ENCODE data around the gene FLT1. TPM values are rescaled to one million over a fixed set of nuclear protein-coding genes. Genes with fewer than 3 reads are reported as not detected.

FLT1 gene
- total and polyA plus RNA-seq, 9 donors = 5.8 to 31.4 (median 9.9) TPM

DNA sequence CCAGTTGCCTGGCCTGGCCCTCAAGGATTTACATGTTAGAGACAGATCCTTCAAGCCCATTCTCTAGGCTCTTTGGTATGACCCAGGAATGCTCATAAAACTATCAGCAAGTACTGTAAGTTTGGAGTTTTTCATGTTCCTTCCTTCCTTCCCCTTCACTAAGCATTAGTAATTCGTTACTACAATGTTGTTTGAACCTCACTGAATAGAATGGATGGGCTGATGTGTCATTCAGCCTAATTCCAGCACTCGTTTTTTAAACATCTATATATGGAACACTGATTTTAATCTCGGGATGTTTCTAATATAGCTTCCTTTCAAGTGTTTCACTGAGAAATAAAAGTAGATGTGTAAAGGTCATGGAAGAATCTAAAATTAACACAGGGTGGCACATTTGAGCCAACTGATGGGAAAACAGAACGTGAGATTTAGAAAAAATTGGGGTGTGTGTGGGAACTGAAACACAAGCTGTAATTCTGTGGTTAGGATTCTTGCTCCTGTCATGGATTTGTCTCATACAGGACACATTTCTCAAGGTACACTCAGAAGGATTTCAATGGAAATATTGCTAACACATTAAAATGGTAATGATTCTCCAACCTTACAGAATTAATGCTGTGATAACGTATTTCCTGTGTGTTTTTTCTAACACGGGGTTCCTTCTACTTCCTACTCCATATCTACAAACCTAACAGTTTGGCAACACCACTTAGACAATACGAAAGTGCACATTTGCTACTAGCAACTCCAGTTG lies 93.4 kb downstream of the FLT1 start:
- H3K27ac ChIP-seq = no peak overlapping the region
- TF ChIP-seq EP300 (IDR thresholded peaks at IDR 0.05) (no peak), POLR2A (IDR thresholded peaks at IDR 0.05) (no peak)
- TF ChIP-seq, protein P1, sequence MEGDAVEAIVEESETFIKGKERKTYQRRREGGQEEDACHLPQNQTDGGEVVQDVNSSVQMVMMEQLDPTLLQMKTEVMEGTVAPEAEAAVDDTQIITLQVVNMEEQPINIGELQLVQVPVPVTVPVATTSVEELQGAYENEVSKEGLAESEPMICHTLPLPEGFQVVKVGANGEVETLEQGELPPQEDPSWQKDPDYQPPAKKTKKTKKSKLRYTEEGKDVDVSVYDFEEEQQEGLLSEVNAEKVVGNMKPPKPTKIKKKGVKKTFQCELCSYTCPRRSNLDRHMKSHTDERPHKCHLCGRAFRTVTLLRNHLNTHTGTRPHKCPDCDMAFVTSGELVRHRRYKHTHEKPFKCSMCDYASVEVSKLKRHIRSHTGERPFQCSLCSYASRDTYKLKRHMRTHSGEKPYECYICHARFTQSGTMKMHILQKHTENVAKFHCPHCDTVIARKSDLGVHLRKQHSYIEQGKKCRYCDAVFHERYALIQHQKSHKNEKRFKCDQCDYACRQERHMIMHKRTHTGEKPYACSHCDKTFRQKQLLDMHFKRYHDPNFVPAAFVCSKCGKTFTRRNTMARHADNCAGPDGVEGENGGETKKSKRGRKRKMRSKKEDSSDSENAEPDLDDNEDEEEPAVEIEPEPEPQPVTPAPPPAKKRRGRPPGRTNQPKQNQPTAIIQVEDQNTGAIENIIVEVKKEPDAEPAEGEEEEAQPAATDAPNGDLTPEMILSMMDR (IDR thresholded peaks at IDR 0.05) = no peak
- 42 to 49% (median 44%) methylated on average over 7 of the region's 7 CpGs for whole genome bisulfite sequencing, 3 donors

DNA sequence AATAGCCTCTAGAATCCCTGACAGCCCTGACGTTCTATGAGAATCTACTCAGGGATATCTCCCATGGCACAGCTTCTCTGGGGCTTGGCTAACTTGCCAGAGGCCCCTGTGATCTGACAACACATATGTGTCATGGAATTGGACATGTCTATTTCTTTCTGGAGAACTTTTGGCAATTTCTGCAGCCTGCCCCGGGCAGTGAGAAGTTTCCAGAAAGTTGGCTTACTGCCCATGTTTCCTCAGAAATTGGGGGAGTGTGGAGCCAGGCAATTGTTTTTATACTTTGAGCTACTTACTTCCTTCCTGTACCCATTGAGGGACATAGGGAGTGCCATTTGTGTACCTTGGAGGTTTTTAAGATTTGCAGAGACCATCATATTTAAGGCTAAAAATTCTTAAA lies 98.9 kb downstream of the FLT1 start:
- no peak for DNase-seq
- no peak for TF ChIP-seq EP300 (IDR thresholded peaks at IDR 0.05)
- TF ChIP-seq POLR2A (IDR thresholded peaks at IDR 0.05) = no peak
- TF ChIP-seq, protein P1 (IDR thresholded peaks at IDR 0.05) = no peak
- Histone ChIP-seq H3K27ac (no peak overlapping the region), H3K4me1 (ENCODE audit: insufficient read depth) (no peaks in the 10 kb centered on the region), H3K36me3 (no peaks in the 10 kb centered on the region), H3K4me3 (no peak overlapping the region), H3K27me3 (no peaks in the 10 kb centered on the region), H3K9me3 (no peaks in the 10 kb centered on the region)
- 15 to 31% (median 17%) methylated on average over 2 of the region's 2 CpGs for WGBS, 3 donors
- intact Hi-C loops (cut with DNase I) = no loop called here

More for the DNA sequence above, 93.4 kb downstream of the FLT1 start:
- Histone ChIP-seq H3K4me3 (no peak overlapping the region), H3K9me3 (no peaks in the 10 kb centered on the region), H3K4me1 (ENCODE audit: insufficient read depth) (no peaks in the 10 kb centered on the region), H3K36me3 (no peaks in the 10 kb centered on the region), H3K27me3 (no peaks in the 10 kb centered on the region)
- DNase-seq = no peak
- intact Hi-C loops (cut with DNase I) = no loop called here

DNA sequence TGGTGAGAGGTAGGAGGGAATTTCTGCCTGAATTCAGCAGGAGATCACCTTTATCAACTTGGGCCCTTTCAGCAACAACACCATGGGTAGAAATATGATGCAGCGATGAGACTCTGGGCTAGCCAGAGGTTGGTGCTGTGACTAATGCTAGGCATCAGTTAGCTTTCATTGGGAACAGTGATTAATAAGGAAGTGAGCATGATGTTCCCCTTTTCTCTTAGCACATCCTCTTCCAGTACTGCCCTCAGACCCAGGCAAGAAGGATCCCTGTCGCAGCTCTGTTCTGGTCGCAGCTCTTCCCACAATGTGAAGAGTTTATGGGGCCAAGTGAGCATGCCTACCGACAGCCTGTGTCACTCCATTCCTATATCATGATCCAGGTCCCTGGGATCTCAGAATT lies 100.5 kb downstream of the FLT1 start:
- no peaks in the 10 kb centered on the region for H3K9me3 ChIP-seq
- H3K36me3 ChIP-seq = no peaks in the 10 kb centered on the region
- 65 to 90% (median 79%) methylated on average over 4 of the region's 4 CpGs for WGBS, 3 donors
- no peak for DNase-seq
- no peaks in the 10 kb centered on the region for H3K27me3 ChIP-seq
- TF ChIP-seq, protein P1 (IDR thresholded peaks at IDR 0.05) = no peak
- TF ChIP-seq EP300 (IDR thresholded peaks at IDR 0.05) (no peak), POLR2A (IDR thresholded peaks at IDR 0.05) (no peak)
- no peak overlapping the region for H3K4me3 ChIP-seq
- no peaks in the 10 kb centered on the region for H3K4me1 ChIP-seq (ENCODE audit: insufficient read depth)
- no peak overlapping the region for H3K27ac ChIP-seq
- intact Hi-C loops (cut with DNase I) = no loop called here

DNA sequence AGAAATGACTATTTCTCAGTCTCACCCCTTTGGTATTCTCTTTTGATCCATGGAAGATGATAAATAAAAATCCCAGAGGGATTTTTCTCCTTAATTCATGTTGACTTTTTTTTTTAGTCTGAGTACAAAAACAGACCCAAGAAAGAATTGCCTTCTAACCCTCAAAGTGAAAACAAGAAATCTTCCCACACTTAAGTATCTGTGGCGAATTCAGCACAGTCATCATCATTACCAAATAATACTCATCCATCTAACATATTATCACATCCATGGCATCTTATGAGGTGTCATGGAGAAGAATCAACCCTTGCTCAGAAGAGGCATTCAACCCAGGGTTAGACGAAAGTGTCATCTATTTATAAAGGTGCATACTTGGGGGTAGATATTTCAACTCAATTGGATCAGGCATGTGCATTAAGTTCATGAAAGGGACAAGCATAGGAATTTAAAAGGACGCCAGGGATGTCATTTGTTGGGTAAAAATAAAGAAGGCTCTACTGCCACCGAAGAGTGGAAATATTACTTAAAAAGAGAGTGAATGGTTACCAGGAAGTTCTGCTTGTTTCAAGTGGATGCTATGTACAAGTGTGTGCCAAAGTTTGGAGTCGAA lies 101.9 kb downstream of the FLT1 start:
- 86 to 89% (median 87%) methylated on average over 5 of the region's 5 CpGs for WGBS, 3 donors
- H3K27me3 ChIP-seq = no peaks in the 10 kb centered on the region
- no peaks in the 10 kb centered on the region for H3K4me1 ChIP-seq (ENCODE audit: insufficient read depth)
- no peak for DNase-seq
- H3K36me3 ChIP-seq = no peaks in the 10 kb centered on the region
- no peak overlapping the region for H3K27ac ChIP-seq
- TF ChIP-seq EP300 (IDR thresholded peaks at IDR 0.05) (no peak), POLR2A (IDR thresholded peaks at IDR 0.05) (no peak)
- TF ChIP-seq, protein P1 (IDR thresholded peaks at IDR 0.05) = no peak
- no peak overlapping the region for H3K4me3 ChIP-seq
- intact Hi-C loops (cut with DNase I) = no loop called here
- H3K9me3 ChIP-seq = no peaks in the 10 kb centered on the region
